Daoy (cell line): Measurements from ENCODE around the gene FERMT2. TPM values are rescaled to one million over a fixed set of nuclear protein-coding genes. Genes with fewer than 3 reads are reported as not detected.

Experiments used
- DNase-seq: peaks from one replicate; pipeline ENCODE4 v3.0.0-alpha.2; 2015; ENCODE audit warnings: low read depth
- total RNA-seq: library from RNA; depleted of rRNA; stranded (reverse); fragments of >200 nt; shearing (Covaris generic); gene quantifications from 2 replicates; pipeline ENCODE4 v1.2.3, GENCODE V29; 2014; rRNA removed

The FERMT2 gene
- total RNA-seq: 121 and 131 TPM in 2 replicates

- peak; percentile 96 for DNase-seq
These were observed at the start of gene FERMT2 for GRCh38 chr14:52950898-52951680. Gene FERMT2, minus strand, starts transcription at chr14:52951050. Its CDS starts 482 bp downstream, at chr14:52950568.

GRCh38 chr14:52998376-52999015, 47.6 kb upstream of the FERMT2 start:
- no peak for DNase-seq

- no peak for DNase-seq
These were observed 45.6 kb upstream of the FERMT2 start for GRCh38 chr14:52996493-52996892.

GRCh38 chr14:52995998-52996397, 45.1 kb upstream of the FERMT2 start:
- no peak for DNase-seq

GRCh38 chr14:52992236-52992870, 41.5 kb upstream of the FERMT2 start:
- no peak for DNase-seq

GRCh38 chr14:52988139-52988538, 37.3 kb upstream of the FERMT2 start:
- DNase-seq: no peak

- no peak for DNase-seq
These were observed 36.7 kb upstream of the FERMT2 start for GRCh38 chr14:52987514-52987913.

GRCh38 chr14:52987042-52987441, 36.2 kb upstream of the FERMT2 start:
- no peak for DNase-seq

GRCh38 chr14:52977798-52978197, 26.9 kb upstream of the FERMT2 start:
- DNase-seq: no peak

GRCh38 chr14:52974406-52974805, 23.6 kb upstream of the FERMT2 start:
- no peak for DNase-seq

GRCh38 chr14:52961060-52961639, 10.3 kb upstream of the FERMT2 start:
- DNase-seq: peak; percentile 72

- DNase-seq: no peak
These were observed 9.8 kb upstream of the FERMT2 start for GRCh38 chr14:52960627-52961026.

GRCh38 chr14:52954346-52955214, 3.7 kb upstream of the FERMT2 start:
- DNase-seq: no peak

- peak; percentile 70 for DNase-seq
These were observed 1.1 kb upstream of the FERMT2 start for GRCh38 chr14:52951681-52952554.

GRCh38 chr14:52950410-52950897, 396 bp downstream of the FERMT2 start:
- DNase-seq: peak; percentile 73

- DNase-seq: peak; percentile 60
These were observed 990 bp downstream of the FERMT2 start for GRCh38 chr14:52949711-52950409.

GRCh38 chr14:52949249-52949648, 1.6 kb downstream of the FERMT2 start:
- no peak for DNase-seq

- no peak for DNase-seq
These were observed 2.0 kb downstream of the FERMT2 start for GRCh38 chr14:52948836-52949235.

- DNase-seq: no peak
These were observed 2.8 kb downstream of the FERMT2 start for GRCh38 chr14:52948039-52948438.

- no peak for DNase-seq
These were observed 6.6 kb downstream of the FERMT2 start for GRCh38 chr14:52944254-52944653.
